ENCODE data around the gene RNF207. TPM values are rescaled to one million over a fixed set of nuclear protein-coding genes. Genes with fewer than 3 reads are reported as not detected.

RNF207 gene
- polyA plus RNA-seq, 3 donors from 2014 or later: 0.19 to 3.0 TPM; not detected in 1

GRCh38 chr1:6179564-6180175, 26.2 kb upstream of the RNF207 start:
- H3K36me3 Mint-ChIP-seq: peaks cover 0 to 3% (median 0%) of the 10 kb centered on the region in 3 donors

GRCh38 chr1:6180268-6180706, 25.6 kb upstream of the RNF207 start, which contains the start of gene CHD5:
CHD5 (minus strand) TSS chr1:6180321; CDS start chr1:6180023, 298 bp downstream.
- H3K4me1 Mint-ChIP-seq: peaks cover 18 to 22% of the 10 kb centered on the region in 2 donors
- H3K4me3 Mint-ChIP-seq: peak within 1 kb of the TSS in 3 of 5 donors; percentile 46 to 58 (median 48)
- peaks cover 0 to 3% (median 0%) of the 10 kb centered on the region in 3 donors for H3K36me3 Mint-ChIP-seq
- DNase-seq: peak; percentile 16 to 29 (median 23)
- H3K9me3 Mint-ChIP-seq: peaks cover 0 to 2% (median 0%) of the 10 kb centered on the region in 6 donors
- H3K27ac Mint-ChIP-seq: no peak within 1 kb of the TSS
- H3K27me3 Mint-ChIP-seq (ENCODE audit: low read depth in 3 of 3): peaks cover 11 to 17% (median 14%) of the 10 kb centered on the region in 3 donors

More at GRCh38 chr1:6179564-6180175, 26.2 kb upstream of the RNF207 start:
- peaks cover 18 to 22% of the 10 kb centered on the region in 2 donors for H3K4me1 Mint-ChIP-seq
- H3K27ac Mint-ChIP-seq: no peak overlapping the region
- DNase-seq: no peak
- no peak overlapping the region for H3K4me3 Mint-ChIP-seq
- peaks cover 0 to 2% (median 0%) of the 10 kb centered on the region in 6 donors for H3K9me3 Mint-ChIP-seq
- H3K27me3 Mint-ChIP-seq (ENCODE audit: low read depth in 3 of 3): peaks cover 11 to 17% (median 14%) of the 10 kb centered on the region in 3 donors

- no peak for DNase-seq
- Mint-ChIP-seq H3K27me3 (ENCODE audit: low read depth in 3 of 3) (peaks cover 11 to 17% (median 14%) of the 10 kb centered on the region in 3 donors), H3K27ac (no peak overlapping the region), H3K36me3 (peaks cover under 1 to 4% (median 1%) of the 10 kb centered on the region in 3 donors), H3K9me3 (peaks cover 0 to 2% (median 0%) of the 10 kb centered on the region in 6 donors), H3K4me3 (peak overlapping the region in 3 of 5 donors; percentile 46 to 58 (median 48)), H3K4me1 (peaks cover 18 to 23% of the 10 kb centered on the region in 2 donors)
Observed at GRCh38 chr1:6180707-6181311, 25.1 kb upstream of the RNF207 start.

GRCh38 chr1:6181347-6181770, 24.6 kb upstream of the RNF207 start:
- Mint-ChIP-seq H3K36me3 (peaks cover 4 to 8% (median 4%) of the 10 kb centered on the region in 3 donors), H3K4me1 (peaks cover 18 to 27% of the 10 kb centered on the region in 2 donors), H3K27me3 (ENCODE audit: low read depth in 3 of 3) (peaks cover 11 to 17% (median 14%) of the 10 kb centered on the region in 3 donors), H3K9me3 (peaks cover 0 to 2% (median 0%) of the 10 kb centered on the region in 6 donors), H3K27ac (peak overlapping the region in 1 of 6 donors; percentile 69), H3K4me3 (peak overlapping the region; percentile 44 to 69 (median 58))
- DNase-seq: no peak

GRCh38 chr1:6183520-6183989, 22.4 kb upstream of the RNF207 start:
- H3K9me3 Mint-ChIP-seq: no peaks in the 10 kb centered on the region
- H3K27ac Mint-ChIP-seq: peak overlapping the region in 1 of 6 donors; percentile 12
- H3K36me3 Mint-ChIP-seq: peaks cover 4 to 15% (median 4%) of the 10 kb centered on the region in 3 donors
- no peak for DNase-seq
- H3K4me1 Mint-ChIP-seq: peaks cover 18 to 27% of the 10 kb centered on the region in 2 donors
- H3K27me3 Mint-ChIP-seq (ENCODE audit: low read depth in 3 of 3): peaks cover 4 to 10% (median 9%) of the 10 kb centered on the region in 3 donors
- peak overlapping the region in 1 of 5 donors; percentile 14 for H3K4me3 Mint-ChIP-seq

GRCh38 chr1:6184083-6184783, 21.7 kb upstream of the RNF207 start:
- DNase-seq: no peak
- Mint-ChIP-seq H3K4me1 (peaks cover 20 to 32% of the 10 kb centered on the region in 2 donors), H3K9me3 (no peaks in the 10 kb centered on the region), H3K36me3 (peaks cover 4 to 15% (median 8%) of the 10 kb centered on the region in 3 donors), H3K27ac (no peak overlapping the region), H3K4me3 (no peak overlapping the region), H3K27me3 (ENCODE audit: low read depth in 3 of 3) (peaks cover 4 to 7% (median 5%) of the 10 kb centered on the region in 3 donors)

GRCh38 chr1:6185151-6185550, 20.8 kb upstream of the RNF207 start:
- H3K9me3 Mint-ChIP-seq: no peaks in the 10 kb centered on the region
- peak overlapping the region in 1 of 6 donors; percentile 4 for H3K27ac Mint-ChIP-seq
- DNase-seq: no peak
- H3K4me3 Mint-ChIP-seq: no peak overlapping the region
- H3K27me3 Mint-ChIP-seq (ENCODE audit: low read depth in 3 of 3): peaks cover 4 to 7% (median 5%) of the 10 kb centered on the region in 3 donors
- H3K4me1 Mint-ChIP-seq: peaks cover 21 to 38% of the 10 kb centered on the region in 2 donors
- peaks cover 8 to 19% (median 12%) of the 10 kb centered on the region in 3 donors for H3K36me3 Mint-ChIP-seq

GRCh38 chr1:6185635-6186382, 20.1 kb upstream of the RNF207 start:
- no peak overlapping the region for H3K4me3 Mint-ChIP-seq
- H3K27ac Mint-ChIP-seq: no peak overlapping the region
- peaks cover 3 to 6% (median 5%) of the 10 kb centered on the region in 3 donors for H3K27me3 Mint-ChIP-seq (ENCODE audit: low read depth in 3 of 3)
- H3K9me3 Mint-ChIP-seq: no peaks in the 10 kb centered on the region
- H3K36me3 Mint-ChIP-seq: peaks cover 8 to 20% (median 12%) of the 10 kb centered on the region in 3 donors
- peaks cover 18 to 40% of the 10 kb centered on the region in 2 donors for H3K4me1 Mint-ChIP-seq
- no peak for DNase-seq

- Mint-ChIP-seq H3K4me1 (peaks cover 13 to 34% of the 10 kb centered on the region in 2 donors), H3K27me3 (ENCODE audit: low read depth in 3 of 3) (no peaks in the 10 kb centered on the region), H3K4me3 (no peak overlapping the region), H3K27ac (no peak overlapping the region), H3K9me3 (no peaks in the 10 kb centered on the region), H3K36me3 (peaks cover 12 to 25% (median 16%) of the 10 kb centered on the region in 3 donors)
- DNase-seq: no peak
Observed at GRCh38 chr1:6188466-6188865, 17.5 kb upstream of the RNF207 start.

- Mint-ChIP-seq H3K36me3 (peaks cover 13 to 30% (median 21%) of the 10 kb centered on the region in 3 donors), H3K4me3 (no peak overlapping the region), H3K9me3 (no peaks in the 10 kb centered on the region), H3K27me3 (ENCODE audit: low read depth in 3 of 3) (peaks cover 0 to 2% (median 0%) of the 10 kb centered on the region in 3 donors), H3K4me1 (peaks cover 19 to 31% of the 10 kb centered on the region in 2 donors), H3K27ac (no peak overlapping the region)
- DNase-seq: no peak
Observed at GRCh38 chr1:6191968-6192367, 14.0 kb upstream of the RNF207 start.

- H3K27ac Mint-ChIP-seq: peak overlapping the region; percentile 67 to 96 (median 86)
- H3K4me1 Mint-ChIP-seq: peaks cover 47 to 54% of the 10 kb centered on the region in 2 donors
- H3K36me3 Mint-ChIP-seq: peaks cover 6 to 19% (median 11%) of the 10 kb centered on the region in 3 donors
- peaks cover 2 to 8% (median 4%) of the 10 kb centered on the region in 3 donors for H3K27me3 Mint-ChIP-seq (ENCODE audit: low read depth in 3 of 3)
- peak overlapping the region; percentile 87 to 99 (median 97) for H3K4me3 Mint-ChIP-seq
- H3K9me3 Mint-ChIP-seq: no peaks in the 10 kb centered on the region
- DNase-seq: no peak
Observed at GRCh38 chr1:6197746-6198427, 8.0 kb upstream of the RNF207 start.

GRCh38 chr1:6198646-6199297, 7.1 kb upstream of the RNF207 start:
- H3K36me3 Mint-ChIP-seq: peaks cover 4 to 16% (median 9%) of the 10 kb centered on the region in 3 donors
- no peaks in the 10 kb centered on the region for H3K9me3 Mint-ChIP-seq
- peaks cover 45 to 51% of the 10 kb centered on the region in 2 donors for H3K4me1 Mint-ChIP-seq
- peak overlapping the region; percentile 87 to 99 (median 97) for H3K4me3 Mint-ChIP-seq
- H3K27me3 Mint-ChIP-seq (ENCODE audit: low read depth in 3 of 3): peaks cover 2 to 8% (median 4%) of the 10 kb centered on the region in 3 donors
- peak overlapping the region; percentile 67 to 96 (median 86) for H3K27ac Mint-ChIP-seq
- DNase-seq: no peak
